Middle frontal gyrus (tissue), 1 donor: ENCODE data around the gene PCBP4.
"Not testable (repeated sequence)": the region's sequence is repeated elsewhere in the genome, so short reads cannot be mapped to it uniquely, and the experiment has no call there.

Experiments
- DNase-seq: peaks from one replicate; pipeline ENCODE4 v3.0.0-alpha.2; 2015; ENCODE audit warnings: low spot score; ENCODE audit errors: extremely low spot score

PCBP4 gene

GRCh38 chr3:51940648-51941462, 26.4 kb downstream of the PCBP4 start:
- DNase-seq = no peak

- no peak for DNase-seq
These were observed 28.4 kb downstream of the PCBP4 start for GRCh38 chr3:51938780-51939425.

GRCh38 chr3:51937611-51938450, 29.4 kb downstream of the PCBP4 start:
- no peak for DNase-seq

GRCh38 chr3:51937014-51937413, 30.2 kb downstream of the PCBP4 start:
- no peak for DNase-seq

GRCh38 chr3:51935886-51936755, 31.1 kb downstream of the PCBP4 start:
- DNase-seq = no peak

GRCh38 chr3:51934991-51935885, 32.0 kb downstream of the PCBP4 start:
- no peak for DNase-seq

- DNase-seq = no peak
These were observed 33.0 kb downstream of the PCBP4 start for GRCh38 chr3:51934139-51934850.

- no peak for DNase-seq
These were observed 33.6 kb downstream of the PCBP4 start for GRCh38 chr3:51933471-51934138.

GRCh38 chr3:51932471-51933370, 34.5 kb downstream of the PCBP4 start:
- no peak for DNase-seq

- DNase-seq = no peak
These were observed 35.5 kb downstream of the PCBP4 start for GRCh38 chr3:51931756-51932155.

GRCh38 chr3:51930439-51930838, 36.8 kb downstream of the PCBP4 start:
- no peak for DNase-seq

- no peak for DNase-seq
These were observed 37.7 kb downstream of the PCBP4 start for GRCh38 chr3:51929420-51930003.

- DNase-seq = not testable (repeated sequence)
These were observed 38.3 kb downstream of the PCBP4 start for GRCh38 chr3:51928981-51929380.

- DNase-seq = no peak
These were observed 38.8 kb downstream of the PCBP4 start for GRCh38 chr3:51928438-51928837.

GRCh38 chr3:51927061-51927977, 39.9 kb downstream of the PCBP4 start:
- DNase-seq = no peak

- DNase-seq = no peak
These were observed 46.1 kb downstream of the PCBP4 start for GRCh38 chr3:51921081-51921578.
